Brain microvascular endothelial cell (primary cell): Measurements from ENCODE around the gene CD2AP.
"Not testable (repeated sequence)": the region's sequence is repeated elsewhere in the genome, so short reads cannot be mapped to it uniquely, and the experiment has no call there.

Source experiments
- DNase-seq: peaks from one replicate; pipeline ENCODE4 v3.0.0-alpha.2; 2020
- H3K27ac ChIP-seq: fragments of 250-450 bp; sonication (Bioruptor Pico); 2 replicates; pipeline ENCODE4 v1.5.1; 2020; ENCODE audit warnings: mild to moderate bottlenecking, moderate library complexity
- H3K27me3 ChIP-seq: fragments of 250-450 bp; sonication (Bioruptor Pico); replicated peaks from 2 replicates; pipeline ENCODE4 v1.5.1; 2020; ENCODE audit warnings: mild to moderate bottlenecking
- H3K36me3 ChIP-seq: fragments of 250-450 bp; sonication (Bioruptor Pico); replicated peaks from 2 replicates; pipeline ENCODE4 v1.5.1; 2020; ENCODE audit warnings: mild to moderate bottlenecking
- H3K4me3 ChIP-seq: 2 replicates; pipeline ENCODE4 v1.5.1; 2011; ENCODE audit warnings: low read depth, mild to moderate bottlenecking, control low read depth, low read length, moderate library complexity
- in situ Hi-C: cut with HindIII; loops from 2 replicates; pipeline ENCODE4 v1.10.0; 2017; ENCODE audit warnings: low sequenced_read_pairs, low pct_ligation_motif_present
- TF ChIP-seq, protein P1 (sequence below): IDR thresholded peaks from 2 replicates; pipeline ENCODE4 v1.5.1; 2011; ENCODE audit warnings: low read depth, mild to moderate bottlenecking, moderate library complexity, low read length, control low read depth, inconsistent platforms; ENCODE audit errors: missing control alignments

CD2AP gene

DNA sequence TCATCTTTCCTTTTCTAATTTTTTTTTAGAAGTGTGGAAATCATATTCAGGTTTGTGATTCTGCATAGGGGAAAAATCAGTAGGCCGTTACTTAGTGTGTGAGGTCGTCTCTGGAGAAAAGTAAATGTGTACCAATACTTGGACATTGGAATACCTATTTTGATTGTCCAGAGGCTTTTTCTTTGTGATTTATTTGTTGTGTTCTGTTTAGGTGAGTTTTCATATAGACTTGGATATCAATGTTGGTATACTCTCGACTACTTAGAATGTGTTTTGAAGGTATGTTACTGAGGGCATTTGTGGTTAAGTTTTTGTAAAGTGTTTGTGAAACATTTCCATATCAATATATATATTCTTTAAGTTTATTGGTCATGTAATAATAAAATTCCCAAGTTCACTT lies 2.3 kb downstream of the CD2AP start:
- TF ChIP-seq, protein P1, sequence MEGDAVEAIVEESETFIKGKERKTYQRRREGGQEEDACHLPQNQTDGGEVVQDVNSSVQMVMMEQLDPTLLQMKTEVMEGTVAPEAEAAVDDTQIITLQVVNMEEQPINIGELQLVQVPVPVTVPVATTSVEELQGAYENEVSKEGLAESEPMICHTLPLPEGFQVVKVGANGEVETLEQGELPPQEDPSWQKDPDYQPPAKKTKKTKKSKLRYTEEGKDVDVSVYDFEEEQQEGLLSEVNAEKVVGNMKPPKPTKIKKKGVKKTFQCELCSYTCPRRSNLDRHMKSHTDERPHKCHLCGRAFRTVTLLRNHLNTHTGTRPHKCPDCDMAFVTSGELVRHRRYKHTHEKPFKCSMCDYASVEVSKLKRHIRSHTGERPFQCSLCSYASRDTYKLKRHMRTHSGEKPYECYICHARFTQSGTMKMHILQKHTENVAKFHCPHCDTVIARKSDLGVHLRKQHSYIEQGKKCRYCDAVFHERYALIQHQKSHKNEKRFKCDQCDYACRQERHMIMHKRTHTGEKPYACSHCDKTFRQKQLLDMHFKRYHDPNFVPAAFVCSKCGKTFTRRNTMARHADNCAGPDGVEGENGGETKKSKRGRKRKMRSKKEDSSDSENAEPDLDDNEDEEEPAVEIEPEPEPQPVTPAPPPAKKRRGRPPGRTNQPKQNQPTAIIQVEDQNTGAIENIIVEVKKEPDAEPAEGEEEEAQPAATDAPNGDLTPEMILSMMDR = no peak
- H3K27me3 ChIP-seq = no peaks in the 10 kb centered on the region
- DNase-seq = no peak
- no peaks in the 10 kb centered on the region for H3K36me3 ChIP-seq
- peak overlapping the region; percentile 89 for H3K4me3 ChIP-seq
- in situ Hi-C loops = no loop called here
- H3K27ac ChIP-seq = no peak overlapping the region

DNA sequence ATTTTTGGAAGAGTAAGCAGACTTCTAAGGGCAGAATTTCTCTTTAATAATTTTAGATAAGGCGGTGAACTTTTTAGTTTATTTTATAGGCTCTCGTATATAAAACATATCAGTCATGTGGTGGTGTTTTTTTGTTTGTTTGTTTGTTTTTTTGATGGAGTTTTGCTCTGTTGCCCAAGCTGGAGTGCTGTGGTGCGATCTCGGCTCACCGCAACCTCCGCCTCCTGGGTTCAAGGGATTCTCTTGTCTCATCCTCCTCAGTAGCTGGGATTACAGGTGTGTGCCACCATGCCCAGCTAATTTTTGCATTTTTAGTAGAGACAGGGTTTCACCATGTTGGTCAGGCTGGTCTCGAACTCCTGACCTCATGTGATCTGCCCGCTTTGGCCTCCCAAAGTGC lies 3.6 kb downstream of the CD2AP start:
- DNase-seq, H3K36me3 ChIP-seq, H3K27ac ChIP-seq, H3K4me3 ChIP-seq, H3K27me3 ChIP-seq, in situ Hi-C loops: not testable (repeated sequence)

DNA sequence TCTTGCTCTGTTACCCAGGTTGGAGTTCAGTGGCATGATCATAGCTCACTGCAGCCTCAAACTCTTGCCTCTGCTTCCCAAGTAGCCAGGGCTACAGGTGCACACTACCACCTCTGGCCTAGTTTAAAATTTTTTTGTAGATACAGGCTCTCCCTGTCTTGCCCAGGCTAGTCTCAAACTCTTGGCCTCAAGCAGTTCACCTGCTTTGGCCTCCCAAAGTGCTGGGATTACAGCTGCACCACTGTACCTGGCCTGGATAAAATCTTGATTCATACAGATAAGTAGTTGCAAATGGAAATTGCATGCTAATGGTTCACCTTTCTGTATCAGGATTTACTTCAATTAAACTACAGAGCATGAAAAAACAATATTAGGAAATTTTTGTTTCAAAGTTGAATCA lies 4.2 kb downstream of the CD2AP start:
- H3K27ac ChIP-seq = no peak overlapping the region
- TF ChIP-seq, protein P1 = no peak
- in situ Hi-C loops = no loop called here
- no peak overlapping the region for H3K4me3 ChIP-seq
- no peak for DNase-seq
- no peaks in the 10 kb centered on the region for H3K27me3 ChIP-seq
- H3K36me3 ChIP-seq = no peaks in the 10 kb centered on the region

DNA sequence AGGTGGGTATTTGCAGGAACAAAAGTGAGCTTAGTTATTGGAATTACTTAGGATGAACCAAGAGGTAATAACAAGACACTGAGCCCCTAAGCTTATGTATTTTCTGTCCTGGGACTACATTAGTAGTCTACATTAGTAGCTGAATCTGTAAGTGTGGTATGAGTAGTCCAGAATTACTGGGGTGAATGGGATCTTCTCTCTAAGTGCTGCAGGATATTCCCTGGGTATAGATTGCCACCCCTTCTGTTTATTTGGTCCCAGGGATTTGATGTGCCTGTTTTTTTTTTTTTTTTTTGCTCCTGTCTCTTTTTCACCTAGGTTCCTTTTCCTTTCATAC lies 5.9 kb downstream of the CD2AP start:
- H3K36me3 ChIP-seq = no peaks in the 10 kb centered on the region
- DNase-seq = no peak
- in situ Hi-C loops = no loop called here
- no peaks in the 10 kb centered on the region for H3K27me3 ChIP-seq
- peak overlapping the region; percentile 69 for H3K27ac ChIP-seq
- TF ChIP-seq, protein P1 = no peak
- H3K4me3 ChIP-seq = no peak overlapping the region

DNA sequence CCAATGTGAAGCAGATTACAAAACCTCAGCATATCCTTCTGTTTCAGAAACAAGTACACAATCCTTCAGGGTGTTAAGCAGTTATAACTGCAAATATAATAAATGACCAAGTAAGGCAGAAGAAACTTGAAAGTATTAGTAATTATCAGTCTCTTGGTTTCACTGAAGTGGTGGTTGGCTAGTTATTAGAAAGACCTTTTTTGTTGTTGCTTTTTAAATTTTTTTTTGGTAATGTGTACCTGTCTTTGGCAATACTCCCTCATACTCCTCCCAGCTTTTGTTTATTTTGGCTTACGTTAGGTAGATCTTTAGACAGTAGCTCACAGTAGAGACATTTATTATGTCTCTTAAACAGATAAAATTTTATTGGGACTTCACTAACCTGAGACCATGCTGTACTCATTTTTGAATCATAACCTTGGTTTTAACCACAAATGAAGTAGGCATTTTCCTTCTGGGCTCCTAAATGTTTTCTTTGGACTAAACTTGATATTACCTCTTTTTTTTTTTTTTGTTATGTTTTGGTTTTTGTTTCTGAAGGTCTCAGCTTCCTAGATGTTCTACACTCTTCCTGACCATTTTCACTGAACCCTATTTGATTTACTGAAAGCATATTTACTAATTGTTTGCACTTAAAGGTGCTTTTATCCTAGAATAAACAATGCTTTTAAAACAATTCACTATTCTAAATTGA lies 6.4 kb downstream of the CD2AP start:
- Histone ChIP-seq H3K36me3 (no peaks in the 10 kb centered on the region), H3K27me3 (no peaks in the 10 kb centered on the region), H3K27ac (peak overlapping the region; percentile 69), H3K4me3 (no peak overlapping the region)
- in situ Hi-C loops = no loop called here
- TF ChIP-seq, protein P1 = no peak
- DNase-seq = no peak

DNA sequence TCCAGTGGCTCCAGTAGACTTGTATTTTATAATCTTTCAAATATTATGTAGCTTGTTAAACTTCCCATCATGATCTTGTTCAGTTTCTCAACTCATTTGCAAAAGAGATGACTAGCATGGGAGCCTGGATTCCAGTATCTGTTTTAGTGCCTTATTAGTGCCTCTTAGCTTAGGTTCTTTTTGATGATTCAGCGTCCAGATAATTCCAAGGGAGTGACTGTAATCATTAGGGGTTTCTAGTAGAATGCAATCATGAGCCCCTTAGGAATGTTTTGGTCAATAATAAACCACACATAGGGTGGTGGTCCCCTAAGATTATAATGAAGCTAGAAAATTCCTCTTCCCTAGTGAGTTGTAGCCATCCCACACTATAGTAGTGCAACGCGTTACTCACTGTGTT lies 7.0 kb downstream of the CD2AP start:
- peak; percentile 60 for DNase-seq
- TF ChIP-seq, protein P1 = no peak
- Histone ChIP-seq H3K27me3 (no peaks in the 10 kb centered on the region), H3K4me3 (no peak overlapping the region), H3K27ac (peak overlapping the region; percentile 69), H3K36me3 (no peaks in the 10 kb centered on the region)
- in situ Hi-C loops = no loop called here
